ENCODE measurements around the gene TMEM120B. TPM values are rescaled to one million over a fixed set of nuclear protein-coding genes. Genes with fewer than 3 reads are reported as not detected.
"Not testable (repeated sequence)": the region's sequence is repeated elsewhere in the genome, so short reads cannot be mapped to it uniquely, and the experiment has no call there.

TMEM120B gene
- total RNA-seq, 1 donor from 2014 or later: 18.3 TPM

DNA sequence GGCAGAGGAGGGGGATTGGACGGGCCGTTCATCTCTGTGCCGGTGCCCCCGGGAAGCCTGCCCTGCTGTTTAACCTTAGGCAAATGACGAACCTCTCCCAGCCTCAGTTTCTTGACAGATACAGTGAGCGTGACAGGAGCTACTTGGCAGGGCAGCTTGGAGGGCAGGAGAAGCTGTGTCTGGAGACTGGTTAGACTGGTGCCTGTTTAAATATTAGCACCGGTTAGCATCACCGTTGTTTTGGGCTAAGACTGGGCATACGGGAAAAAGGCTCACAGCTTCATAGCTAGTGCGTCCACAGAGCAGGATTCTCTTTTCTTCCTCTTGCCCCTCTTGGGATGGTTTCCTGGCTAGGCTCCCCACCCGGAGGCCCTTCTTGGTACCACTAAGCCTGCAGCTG, 42.3 kb downstream of the TMEM120B start:
- H3K27ac Mint-ChIP-seq: no peak overlapping the region
- no peak for DNase-seq (ENCODE audit: low spot score)
- no peaks in the 10 kb centered on the region for H3K9me3 Mint-ChIP-seq

DNA sequence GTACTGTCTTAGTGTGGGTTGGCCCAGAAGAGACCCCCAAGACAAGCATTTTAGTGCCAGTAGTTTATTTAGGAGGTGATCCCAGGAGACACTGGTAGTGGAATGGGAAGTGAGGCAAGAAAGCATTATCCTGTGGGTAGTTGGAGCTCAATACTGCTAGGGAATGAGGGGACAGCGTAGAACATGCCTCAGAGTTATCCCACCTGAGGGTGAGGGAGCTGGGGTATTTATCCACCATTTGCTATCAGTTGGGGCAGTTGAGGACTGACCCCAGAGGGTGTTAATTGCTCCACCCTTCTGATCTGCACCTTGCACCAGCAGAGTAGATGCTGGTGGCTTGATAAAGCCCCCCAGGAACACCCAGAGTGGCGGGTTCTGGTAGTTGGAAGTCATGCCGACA, 43.0 kb downstream of the TMEM120B start:
- no peak for DNase-seq (ENCODE audit: low spot score)
- Mint-ChIP-seq H3K4me3 (no peak overlapping the region), H3K27me3 (ENCODE audit: insufficient read depth) (no peaks in the 10 kb centered on the region), H3K9me3 (no peaks in the 10 kb centered on the region), H3K27ac (peak overlapping the region; percentile 1), H3K4me1 (ENCODE audit: low read depth) (peaks cover 9% of the 10 kb centered on the region), H3K36me3 (ENCODE audit: low read depth) (peaks cover 7% of the 10 kb centered on the region)
- intact Hi-C loops (cut with micrococcal nuclease): no loop called here

More for the DNA sequence above, 42.3 kb downstream of the TMEM120B start:
- intact Hi-C loops (cut with micrococcal nuclease): no loop called here
- Mint-ChIP-seq H3K27me3 (ENCODE audit: insufficient read depth) (no peaks in the 10 kb centered on the region), H3K36me3 (ENCODE audit: low read depth) (peaks cover 11% of the 10 kb centered on the region), H3K4me1 (ENCODE audit: low read depth) (peaks cover 9% of the 10 kb centered on the region), H3K4me3 (no peak overlapping the region)

DNA sequence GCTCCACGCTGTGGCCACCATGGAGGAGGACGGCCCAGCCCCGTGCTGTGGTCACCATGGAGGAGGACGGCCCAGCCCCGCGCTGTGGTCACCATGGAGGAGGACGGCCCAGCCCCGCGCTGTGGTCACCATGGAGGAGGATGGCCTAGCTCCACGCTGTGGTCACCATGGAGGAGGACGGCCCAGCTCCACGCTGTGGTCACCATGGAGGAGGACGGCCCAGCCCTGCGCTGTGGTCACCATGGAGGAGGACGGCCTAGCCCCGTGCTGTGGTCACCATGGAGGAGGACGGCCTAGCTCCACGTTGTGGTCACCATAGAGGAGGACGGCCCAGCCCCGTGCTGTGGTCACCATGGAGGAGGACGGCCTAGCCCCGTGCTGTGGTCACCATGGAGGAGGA, 46.0 kb downstream of the TMEM120B start:
- H3K27ac Mint-ChIP-seq; H3K36me3 Mint-ChIP-seq (ENCODE audit: low read depth); H3K4me3 Mint-ChIP-seq; H3K4me1 Mint-ChIP-seq (ENCODE audit: low read depth); H3K9me3 Mint-ChIP-seq; intact Hi-C loops (cut with micrococcal nuclease); DNase-seq (ENCODE audit: low spot score); H3K27me3 Mint-ChIP-seq (ENCODE audit: insufficient read depth): not testable (repeated sequence)

DNA sequence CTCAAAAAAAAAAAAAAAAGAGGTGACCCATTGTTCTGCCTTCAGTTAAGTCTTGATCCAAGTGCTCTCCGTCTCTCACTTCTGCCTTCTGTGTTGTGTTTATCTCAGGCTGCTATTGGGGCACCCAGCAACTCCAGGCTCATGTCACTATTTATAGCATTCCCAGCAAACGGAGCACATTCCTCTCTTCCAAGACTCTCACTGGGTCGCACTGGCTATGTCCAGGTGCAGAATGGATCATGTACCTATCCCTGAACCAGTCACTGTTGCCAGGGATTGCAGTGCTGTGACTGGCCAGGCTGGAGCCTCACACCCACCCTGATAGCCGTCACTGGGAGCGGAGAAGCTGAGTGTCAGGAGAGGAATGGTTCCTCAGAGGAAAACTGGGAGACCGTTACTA, 49.7 kb downstream of the TMEM120B start:
- intact Hi-C loops (cut with micrococcal nuclease): no loop called here
- DNase-seq (ENCODE audit: low spot score): no peak
- Mint-ChIP-seq H3K27me3 (ENCODE audit: insufficient read depth) (no peaks in the 10 kb centered on the region), H3K27ac (no peak overlapping the region), H3K4me1 (ENCODE audit: low read depth) (no peaks in the 10 kb centered on the region), H3K4me3 (no peak overlapping the region), H3K36me3 (ENCODE audit: low read depth) (peaks cover 5% of the 10 kb centered on the region), H3K9me3 (no peaks in the 10 kb centered on the region)

DNA sequence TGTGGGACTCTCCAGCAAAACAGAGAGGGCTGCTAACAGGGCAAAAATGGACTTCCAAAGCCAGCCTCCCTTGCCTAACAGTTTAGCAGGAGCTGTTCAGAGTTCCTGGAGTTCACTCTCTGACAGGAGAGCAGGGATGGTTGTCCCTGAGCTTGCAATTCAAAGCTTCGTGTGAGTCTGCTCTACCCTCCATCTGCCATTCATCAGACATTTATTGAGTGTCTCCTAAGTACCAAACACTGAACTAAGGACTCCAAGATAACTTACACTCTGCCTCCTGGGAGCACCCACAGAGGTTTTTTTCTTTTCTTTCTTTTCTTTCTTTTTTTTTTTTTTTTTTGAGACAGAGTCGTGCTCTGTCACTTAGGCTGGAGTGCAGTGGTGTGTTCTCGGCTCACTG, 52.3 kb downstream of the TMEM120B start:
- no peak for DNase-seq (ENCODE audit: low spot score)
- Mint-ChIP-seq H3K4me3 (no peak overlapping the region), H3K4me1 (ENCODE audit: low read depth) (no peaks in the 10 kb centered on the region), H3K27ac (no peak overlapping the region), H3K9me3 (no peaks in the 10 kb centered on the region), H3K36me3 (ENCODE audit: low read depth) (peaks cover 5% of the 10 kb centered on the region), H3K27me3 (ENCODE audit: insufficient read depth) (no peaks in the 10 kb centered on the region)
- intact Hi-C loops (cut with micrococcal nuclease): no loop called here

DNA sequence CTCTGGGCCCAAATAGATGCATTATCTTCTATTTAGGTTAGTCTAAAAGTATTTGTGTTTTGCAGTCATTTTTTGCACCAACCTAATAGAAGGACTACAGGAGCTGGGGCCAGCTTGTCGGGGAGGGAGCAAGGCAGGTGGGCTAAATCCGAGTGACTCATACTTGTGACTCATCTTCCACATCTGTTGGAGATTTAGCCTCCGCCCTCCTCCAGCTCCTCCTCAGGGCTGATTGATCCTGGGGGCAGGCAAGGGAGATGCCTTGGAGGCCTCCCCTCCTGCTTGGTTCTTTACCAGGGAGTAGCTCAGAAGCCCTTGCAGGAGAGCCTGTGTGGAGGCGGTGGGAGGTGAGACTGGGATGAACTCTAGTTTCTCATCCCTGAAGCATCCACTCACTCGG, 53.0 kb downstream of the TMEM120B start:
- Mint-ChIP-seq H3K4me3 (no peak overlapping the region), H3K4me1 (ENCODE audit: low read depth) (no peaks in the 10 kb centered on the region), H3K9me3 (no peaks in the 10 kb centered on the region), H3K36me3 (ENCODE audit: low read depth) (peaks cover 5% of the 10 kb centered on the region), H3K27me3 (ENCODE audit: insufficient read depth) (no peaks in the 10 kb centered on the region), H3K27ac (no peak overlapping the region)
- DNase-seq (ENCODE audit: low spot score): no peak
- intact Hi-C loops (cut with micrococcal nuclease): no loop called here

DNA sequence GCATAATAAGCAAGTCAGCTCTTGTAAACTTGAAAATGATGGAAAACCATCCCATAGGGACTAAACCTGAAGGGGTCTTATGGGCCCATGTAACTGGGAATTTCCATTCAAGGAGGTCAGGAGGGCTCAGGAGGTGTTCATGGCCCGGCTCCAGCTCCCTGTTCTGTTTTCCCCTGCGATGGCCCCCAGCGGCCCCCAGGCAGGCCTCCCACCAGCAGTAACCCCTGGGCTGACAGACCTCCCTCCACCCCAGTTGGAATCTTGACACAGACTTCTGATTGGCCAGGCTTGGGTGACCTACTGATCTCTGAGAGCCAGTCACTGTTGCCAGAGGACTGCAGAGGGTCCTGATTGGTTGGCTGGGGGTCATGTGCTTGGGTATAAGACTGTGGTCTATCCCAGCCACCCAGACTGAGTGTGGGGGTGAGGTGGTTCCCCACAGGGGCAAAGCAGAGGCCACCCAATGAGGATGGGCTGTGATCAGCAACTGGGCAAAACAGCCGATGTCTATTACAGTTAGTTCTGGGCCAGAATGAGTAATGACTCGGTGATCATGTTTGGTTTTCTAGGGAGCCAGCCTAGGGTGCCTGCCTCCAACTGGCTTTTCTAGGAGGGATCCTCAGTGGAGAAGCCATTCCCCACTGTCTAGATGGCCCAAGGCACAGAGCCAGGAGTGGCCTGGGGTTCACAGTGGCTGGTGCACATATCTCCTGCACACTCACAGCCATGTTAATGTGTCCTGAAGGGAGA, 53.9 kb downstream of the TMEM120B start:
- DNase-seq (ENCODE audit: low spot score): no peak
- Mint-ChIP-seq H3K9me3 (no peaks in the 10 kb centered on the region), H3K27ac (no peak overlapping the region), H3K36me3 (ENCODE audit: low read depth) (peaks cover 5% of the 10 kb centered on the region), H3K4me1 (ENCODE audit: low read depth) (no peaks in the 10 kb centered on the region), H3K4me3 (no peak overlapping the region), H3K27me3 (ENCODE audit: insufficient read depth) (no peaks in the 10 kb centered on the region)
- intact Hi-C loops (cut with micrococcal nuclease): no loop called here

DNA sequence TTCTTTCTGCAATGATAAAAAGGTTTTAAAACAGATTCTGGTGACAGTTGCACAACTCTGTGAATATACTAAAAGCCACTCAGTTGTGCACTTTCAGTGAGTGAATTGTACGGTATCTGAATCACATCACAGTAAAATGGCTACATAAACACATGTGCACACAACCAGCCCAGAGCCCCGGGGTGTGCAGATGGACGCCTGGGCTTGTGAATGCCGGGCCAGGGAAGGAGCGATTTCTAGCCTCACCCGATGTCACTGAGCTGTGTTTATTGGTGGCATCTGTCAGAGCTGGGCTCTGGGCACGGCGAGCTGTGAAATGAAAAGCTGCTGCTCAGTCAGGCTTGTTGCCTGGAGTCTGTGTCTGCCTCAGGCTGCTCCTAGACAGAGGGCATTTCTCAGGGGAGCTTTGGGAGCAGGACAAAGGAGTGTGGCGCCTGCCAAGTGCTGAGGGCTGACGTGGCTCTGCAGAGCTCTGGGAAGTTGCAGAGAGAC, 55.0 kb downstream of the TMEM120B start:
- Mint-ChIP-seq H3K9me3 (no peaks in the 10 kb centered on the region), H3K4me3 (no peak overlapping the region), H3K27me3 (ENCODE audit: insufficient read depth) (no peaks in the 10 kb centered on the region), H3K27ac (no peak overlapping the region), H3K4me1 (ENCODE audit: low read depth) (no peaks in the 10 kb centered on the region), H3K36me3 (ENCODE audit: low read depth) (peaks cover under 1% of the 10 kb centered on the region)
- no peak for DNase-seq (ENCODE audit: low spot score)
- intact Hi-C loops (cut with micrococcal nuclease): no loop called here

DNA sequence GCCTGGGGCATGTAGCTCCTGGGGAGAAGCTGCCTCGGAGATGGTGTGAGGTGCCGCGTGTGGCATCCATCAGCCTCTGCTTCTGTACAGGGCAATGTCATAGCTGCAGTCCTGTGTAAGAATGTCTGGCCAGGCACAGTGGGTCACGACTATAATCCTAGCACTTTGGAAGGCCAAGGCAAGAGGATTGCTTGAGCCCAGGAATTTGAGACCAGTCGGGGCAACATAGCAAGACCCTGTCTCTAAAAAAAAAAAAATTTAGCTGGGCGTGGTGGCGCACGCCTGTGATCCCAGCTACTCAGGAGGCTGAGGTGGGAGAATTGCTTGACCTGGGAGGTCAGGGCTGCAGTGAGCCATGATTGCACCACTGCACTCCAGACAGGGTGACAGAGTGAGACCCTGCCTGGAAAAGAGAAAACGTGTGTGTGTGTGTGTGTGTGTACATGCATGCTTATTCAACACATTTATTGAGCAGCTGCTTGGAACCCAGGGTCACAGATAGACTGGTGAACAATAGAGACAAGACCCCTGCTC, 56.8 kb downstream of the TMEM120B start:
- H3K9me3 Mint-ChIP-seq: no peaks in the 10 kb centered on the region
- intact Hi-C loops (cut with micrococcal nuclease): no loop called here
- no peak overlapping the region for H3K4me3 Mint-ChIP-seq
- no peak for DNase-seq (ENCODE audit: low spot score)
- H3K27me3 Mint-ChIP-seq (ENCODE audit: insufficient read depth): no peaks in the 10 kb centered on the region
- H3K27ac Mint-ChIP-seq: no peak overlapping the region
- no peaks in the 10 kb centered on the region for H3K36me3 Mint-ChIP-seq (ENCODE audit: low read depth)
- peaks cover 7% of the 10 kb centered on the region for H3K4me1 Mint-ChIP-seq (ENCODE audit: low read depth)

DNA sequence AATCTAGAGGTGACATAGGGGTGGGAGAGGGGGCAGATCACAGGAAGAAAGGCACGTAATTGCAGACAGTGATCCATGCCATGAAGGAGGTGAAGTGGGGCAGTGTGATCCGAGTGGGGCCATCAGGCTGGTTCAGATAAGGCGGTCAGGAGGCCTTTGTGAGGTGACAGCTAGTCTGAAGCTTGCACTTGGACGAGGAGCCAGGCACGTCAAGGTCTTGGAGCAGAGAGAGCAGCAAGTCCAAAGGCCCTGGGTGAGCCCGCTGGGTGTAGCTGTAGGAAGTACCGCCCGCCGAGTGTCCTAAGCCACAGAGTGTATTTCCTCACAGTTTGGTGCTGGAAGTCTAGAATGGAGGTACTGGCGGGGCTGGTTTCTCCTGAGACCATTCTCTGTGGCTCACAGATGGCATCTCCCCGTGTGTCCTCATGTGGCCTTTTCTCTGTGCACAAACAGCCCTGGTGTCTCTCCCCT, 57.3 kb downstream of the TMEM120B start:
- H3K4me3 Mint-ChIP-seq: no peak overlapping the region
- no peaks in the 10 kb centered on the region for H3K36me3 Mint-ChIP-seq (ENCODE audit: low read depth)
- no peak for DNase-seq (ENCODE audit: low spot score)
- H3K27me3 Mint-ChIP-seq (ENCODE audit: insufficient read depth): no peaks in the 10 kb centered on the region
- peaks cover 7% of the 10 kb centered on the region for H3K4me1 Mint-ChIP-seq (ENCODE audit: low read depth)
- intact Hi-C loops (cut with micrococcal nuclease): no loop called here
- no peaks in the 10 kb centered on the region for H3K9me3 Mint-ChIP-seq
- no peak overlapping the region for H3K27ac Mint-ChIP-seq

DNA sequence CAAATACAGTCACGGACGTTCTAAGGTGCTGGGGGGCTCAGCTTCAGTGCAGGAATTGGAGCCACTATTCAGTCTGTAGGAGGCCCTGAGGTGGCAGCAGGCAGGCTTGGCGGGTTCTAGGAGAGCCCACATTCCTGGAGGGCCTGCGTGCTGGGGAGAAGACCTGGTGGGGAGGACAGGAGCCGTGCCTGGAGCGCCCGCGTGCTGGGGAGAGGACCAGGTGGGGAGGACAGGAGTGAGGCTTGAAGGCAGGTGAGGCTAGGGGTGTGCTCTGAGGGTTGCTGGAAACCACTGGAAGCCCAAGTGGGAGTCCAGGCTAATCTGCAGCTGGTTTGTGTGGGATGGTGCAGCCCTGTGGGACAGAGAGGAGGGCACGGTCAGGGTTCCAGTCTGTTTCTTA, 57.8 kb downstream of the TMEM120B start:
- Mint-ChIP-seq H3K36me3 (ENCODE audit: low read depth) (no peaks in the 10 kb centered on the region), H3K27me3 (ENCODE audit: insufficient read depth) (no peaks in the 10 kb centered on the region), H3K4me1 (ENCODE audit: low read depth) (peaks cover 7% of the 10 kb centered on the region), H3K9me3 (no peaks in the 10 kb centered on the region), H3K27ac (no peak overlapping the region), H3K4me3 (no peak overlapping the region)
- intact Hi-C loops (cut with micrococcal nuclease): no loop called here
- DNase-seq (ENCODE audit: low spot score): no peak

DNA sequence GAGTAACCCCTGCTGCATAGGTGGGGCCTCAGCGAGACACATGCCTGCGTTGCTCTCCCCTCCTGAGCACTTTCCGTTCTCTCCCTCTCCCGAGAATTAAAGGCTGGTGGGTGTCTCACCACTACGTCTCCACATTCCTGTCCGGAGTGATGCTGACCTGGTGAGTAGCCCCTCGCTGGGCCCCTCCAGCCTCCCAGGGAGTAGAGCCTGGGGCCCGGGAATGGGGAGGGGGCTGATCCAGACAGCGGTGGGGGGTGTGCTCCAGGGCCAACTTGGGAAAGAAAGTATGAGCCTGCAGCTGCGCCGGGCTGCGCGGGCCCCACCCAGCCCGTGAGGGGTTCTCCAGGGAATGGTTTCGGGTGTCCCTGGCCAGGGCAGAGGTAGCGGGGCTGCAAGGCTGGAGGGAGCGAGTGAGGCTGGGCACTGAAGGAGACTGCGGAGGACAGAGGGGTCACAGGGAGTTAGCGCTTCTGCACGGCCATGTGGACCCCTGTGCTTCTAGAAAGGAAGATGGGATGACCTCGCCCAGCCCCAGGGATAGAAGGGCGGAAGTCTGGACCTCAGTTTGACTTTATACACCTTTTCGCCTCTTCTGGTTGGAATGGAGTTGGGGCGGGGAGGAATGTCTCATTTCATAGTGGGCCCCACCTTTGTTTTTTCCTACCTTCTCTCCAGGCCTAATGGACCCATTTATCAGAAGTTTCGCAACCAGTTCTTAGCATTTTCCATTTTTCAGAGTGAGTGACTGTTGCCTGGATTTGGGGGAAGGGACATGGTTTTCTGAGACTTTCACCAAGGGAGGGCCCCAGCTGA, 58.5 kb downstream of the TMEM120B start:
- Mint-ChIP-seq H3K36me3 (ENCODE audit: low read depth) (no peaks in the 10 kb centered on the region), H3K4me3 (no peak overlapping the region), H3K4me1 (ENCODE audit: low read depth) (peaks cover 7% of the 10 kb centered on the region), H3K27me3 (ENCODE audit: insufficient read depth) (no peaks in the 10 kb centered on the region), H3K9me3 (no peaks in the 10 kb centered on the region), H3K27ac (no peak overlapping the region)
- no peak for DNase-seq (ENCODE audit: low spot score)
- intact Hi-C loops (cut with micrococcal nuclease): no loop called here

Data from activated T-helper 1 cell treated with anti-CD3 and anti-CD28 coated beads, Interleukin-12 subunit alpha, Interleukin-12 subunit beta, Interleukin-2, Interleukin-4 antibody, amounts not matched to agents 30 ng/mL and 10 ng/mL and 1 ng/mL, durations not matched to agents 14 hours and 24 hours and 36 hours (primary cell).